SU-DHL-6 (cell line): ENCODE results near the gene IL21.

Experiments used
- H2AFZ ChIP-seq: fragments of 200-600 bp; sonication (generic); 2 replicates; pipeline ENCODE4 v1.6.1; 2014; ENCODE audit warnings: low read depth, mild to moderate bottlenecking, moderate library complexity, mixed read lengths, antibody characterized with exemption, low read length; ENCODE audit not compliant: severe bottlenecking
- H3F3A ChIP-seq: fragments of 200-600 bp; shearing (Covaris generic); 2 replicates; pipeline ENCODE4 v1.6.0; 2016; ENCODE audit warnings: antibody characterized with exemption, mild to moderate bottlenecking; ENCODE audit not compliant: insufficient read depth
- H3K27ac ChIP-seq: fragments of 200-600 bp; sonication (generic); 2 replicates; pipeline ENCODE4 v1.5.1; 2016; ENCODE audit warnings: low read depth, mild to moderate bottlenecking, low read length, moderate library complexity, mixed read lengths
- H3K27me3 ChIP-seq: fragments of 200-600 bp; sonication (generic), shearing (Covaris generic); 2 replicates; pipeline ENCODE4 v1.6.0; 2014; ENCODE audit warnings: mild to moderate bottlenecking, low read length
- H3K36me3 ChIP-seq: fragments of 200-600 bp; sonication (generic); 2 replicates; pipeline ENCODE4 v1.6.1; 2014; ENCODE audit warnings: mild to moderate bottlenecking, low read length, mixed read lengths
- H3K4me2 ChIP-seq: fragments of 300-600, 200-600 bp; shearing (Covaris generic), sonication (generic); 2 replicates; pipeline ENCODE4 v1.6.0; 2014; ENCODE audit warnings: low read length, low read depth, mild to moderate bottlenecking; ENCODE audit not compliant: poor library complexity, severe bottlenecking
- H3K4me3 ChIP-seq: fragments of 200-600 bp; sonication (generic); 2 replicates; pipeline ENCODE4 v1.5.1; 2014; ENCODE audit warnings: antibody characterized with exemption, low read length, mild to moderate bottlenecking, mixed read lengths; ENCODE audit not compliant: insufficient read depth, poor library complexity, severe bottlenecking
- H3K79me2 ChIP-seq: fragments of 200-600 bp; sonication (generic); 2 replicates; pipeline ENCODE4 v1.6.1; 2014; ENCODE audit warnings: mild to moderate bottlenecking, low read length, moderate library complexity; ENCODE audit not compliant: insufficient read depth
- H3K9ac ChIP-seq: fragments of 200-600 bp; sonication (generic); 2 replicates; pipeline ENCODE4 v1.7.0; 2014; ENCODE audit warnings: mild to moderate bottlenecking, low read length
- H3K9me2 ChIP-seq: fragments of 200-600 bp; sonication (generic); replicated peaks from 2 replicates; pipeline ENCODE4 v1.6.1; 2014; ENCODE audit warnings: low read length; ENCODE audit not compliant: insufficient read depth
- H3K9me3 ChIP-seq: fragments of 200-600 bp; sonication (generic); 2 replicates; pipeline ENCODE4 v1.6.1; 2014; ENCODE audit warnings: low read length, mixed read lengths; ENCODE audit not compliant: insufficient read depth
- H4K20me1 ChIP-seq: fragments of 200-600 bp; sonication (generic); 2 replicates; pipeline ENCODE4 v1.6.1; 2014; ENCODE audit warnings: low read depth, mild to moderate bottlenecking, antibody characterized with exemption, low read length, moderate library complexity, mixed read lengths
- EZH2phosphoT487 ChIP-seq: fragments of 200-600 bp; sonication (generic), shearing (Covaris generic); conservative IDR thresholded peaks from 2 replicates; pipeline ENCODE4 v1.6.1; 2018; ENCODE audit warnings: mild to moderate bottlenecking, antibody characterized with exemption, low read length, moderate library complexity, mixed read lengths
- TF ChIP-seq, protein P1 (sequence below): fragments of 200-600 bp; sonication (generic); IDR thresholded peaks from one replicate; pipeline ENCODE4 v1.5.1; 2017; ENCODE audit warnings: antibody characterized with exemption, mild to moderate bottlenecking, low read length, moderate library complexity; ENCODE audit not compliant: insufficient read depth, poor library complexity, severe bottlenecking

The IL21 gene

GRCh38 chr4:122666527-122667245 lies 45.8 kb upstream of the IL21 start:
- no peak overlapping the region for H2AFZ ChIP-seq

DNA sequence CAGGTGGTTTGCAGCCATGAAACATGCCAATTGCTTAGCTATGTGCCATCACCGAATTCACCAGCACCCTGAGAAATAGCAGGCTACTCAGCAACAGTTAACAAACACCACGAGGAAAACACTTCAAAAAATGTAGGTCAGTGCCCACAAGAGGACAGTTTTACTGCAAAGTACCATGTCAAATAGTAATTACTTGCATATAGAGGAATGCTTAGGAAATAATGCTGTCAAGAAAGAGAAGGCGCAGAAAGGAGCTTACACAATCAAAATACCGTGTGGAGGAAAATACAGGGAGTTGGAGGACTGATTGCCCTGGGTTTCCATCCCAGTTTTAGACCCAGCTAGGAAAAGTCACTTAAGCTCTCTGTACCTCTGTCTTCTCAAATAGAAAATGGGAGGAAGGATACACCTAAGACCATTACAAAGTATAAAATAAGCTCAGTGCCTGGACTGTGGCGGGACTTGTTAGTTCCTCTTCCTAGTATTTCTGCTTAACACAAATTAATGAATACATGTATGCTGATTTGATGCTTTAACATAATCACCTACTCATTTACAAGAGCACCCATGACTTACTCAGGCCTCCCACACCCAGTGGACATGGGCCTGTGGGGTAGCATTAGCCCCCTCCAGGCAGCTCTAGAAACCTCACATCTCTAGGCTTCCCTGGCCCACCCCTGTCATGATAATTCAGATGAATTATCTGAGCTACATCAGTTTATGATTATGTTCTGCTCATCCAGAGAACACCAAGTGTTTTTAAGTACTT lies 44.5 kb upstream of the IL21 start:
- TF ChIP-seq, protein P1, sequence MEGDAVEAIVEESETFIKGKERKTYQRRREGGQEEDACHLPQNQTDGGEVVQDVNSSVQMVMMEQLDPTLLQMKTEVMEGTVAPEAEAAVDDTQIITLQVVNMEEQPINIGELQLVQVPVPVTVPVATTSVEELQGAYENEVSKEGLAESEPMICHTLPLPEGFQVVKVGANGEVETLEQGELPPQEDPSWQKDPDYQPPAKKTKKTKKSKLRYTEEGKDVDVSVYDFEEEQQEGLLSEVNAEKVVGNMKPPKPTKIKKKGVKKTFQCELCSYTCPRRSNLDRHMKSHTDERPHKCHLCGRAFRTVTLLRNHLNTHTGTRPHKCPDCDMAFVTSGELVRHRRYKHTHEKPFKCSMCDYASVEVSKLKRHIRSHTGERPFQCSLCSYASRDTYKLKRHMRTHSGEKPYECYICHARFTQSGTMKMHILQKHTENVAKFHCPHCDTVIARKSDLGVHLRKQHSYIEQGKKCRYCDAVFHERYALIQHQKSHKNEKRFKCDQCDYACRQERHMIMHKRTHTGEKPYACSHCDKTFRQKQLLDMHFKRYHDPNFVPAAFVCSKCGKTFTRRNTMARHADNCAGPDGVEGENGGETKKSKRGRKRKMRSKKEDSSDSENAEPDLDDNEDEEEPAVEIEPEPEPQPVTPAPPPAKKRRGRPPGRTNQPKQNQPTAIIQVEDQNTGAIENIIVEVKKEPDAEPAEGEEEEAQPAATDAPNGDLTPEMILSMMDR, result no peak
- no peak for TF ChIP-seq EZH2phosphoT487
- H3K27ac ChIP-seq, result no peak overlapping the region
- H3K4me2 ChIP-seq, result no peak overlapping the region
- no peaks in the 10 kb centered on the region for H3K9me2 ChIP-seq
- no peaks in the 10 kb centered on the region for H3K27me3 ChIP-seq
- no peak overlapping the region for H2AFZ ChIP-seq
- no peaks in the 10 kb centered on the region for H3K36me3 ChIP-seq
- no peak overlapping the region for H3K4me3 ChIP-seq
- H3F3A ChIP-seq, result no peaks in the 10 kb centered on the region
- H3K79me2 ChIP-seq, result no peaks in the 10 kb centered on the region
- H4K20me1 ChIP-seq, result no peaks in the 10 kb centered on the region
- no peaks in the 10 kb centered on the region for H3K9me3 ChIP-seq
- no peak overlapping the region for H3K9ac ChIP-seq

More at GRCh38 chr4:122666527-122667245, 45.8 kb upstream of the IL21 start:
- Histone ChIP-seq H3K9me3 (no peaks in the 10 kb centered on the region), H3F3A (no peaks in the 10 kb centered on the region), H4K20me1 (no peaks in the 10 kb centered on the region), H3K9me2 (no peaks in the 10 kb centered on the region), H3K9ac (no peak overlapping the region), H3K4me3 (no peak overlapping the region), H3K79me2 (no peaks in the 10 kb centered on the region), H3K36me3 (no peaks in the 10 kb centered on the region), H3K4me2 (no peak overlapping the region), H3K27ac (no peak overlapping the region), H3K27me3 (no peaks in the 10 kb centered on the region)
- TF ChIP-seq, protein P1, result no peak
- no peak for TF ChIP-seq EZH2phosphoT487

- Histone ChIP-seq H3K79me2 (no peaks in the 10 kb centered on the region), H2AFZ (no peak overlapping the region)
Observed at GRCh38 chr4:122663814-122664610, 43.1 kb upstream of the IL21 start.

More at GRCh38 chr4:122663814-122664610, 43.1 kb upstream of the IL21 start:
- Histone ChIP-seq H3K27ac (no peak overlapping the region), H3K9me2 (no peaks in the 10 kb centered on the region), H3K36me3 (no peaks in the 10 kb centered on the region), H3K9me3 (no peaks in the 10 kb centered on the region), H3F3A (no peaks in the 10 kb centered on the region), H3K27me3 (no peaks in the 10 kb centered on the region), H3K9ac (no peak overlapping the region), H4K20me1 (no peaks in the 10 kb centered on the region), H3K4me3 (no peak overlapping the region), H3K4me2 (no peak overlapping the region)
- TF ChIP-seq, protein P1, result no peak
- TF ChIP-seq EZH2phosphoT487, result no peak
